ENCODE results near the gene PBX1. TPM values are rescaled to one million over a fixed set of nuclear protein-coding genes. Genes with fewer than 3 reads are reported as not detected.
"Not testable (repeated sequence)": the region's sequence is repeated elsewhere in the genome, so short reads cannot be mapped to it uniquely, and the experiment has no call there.

The PBX1 gene
- total RNA-seq, 1 donor: 4.2 TPM

DNA sequence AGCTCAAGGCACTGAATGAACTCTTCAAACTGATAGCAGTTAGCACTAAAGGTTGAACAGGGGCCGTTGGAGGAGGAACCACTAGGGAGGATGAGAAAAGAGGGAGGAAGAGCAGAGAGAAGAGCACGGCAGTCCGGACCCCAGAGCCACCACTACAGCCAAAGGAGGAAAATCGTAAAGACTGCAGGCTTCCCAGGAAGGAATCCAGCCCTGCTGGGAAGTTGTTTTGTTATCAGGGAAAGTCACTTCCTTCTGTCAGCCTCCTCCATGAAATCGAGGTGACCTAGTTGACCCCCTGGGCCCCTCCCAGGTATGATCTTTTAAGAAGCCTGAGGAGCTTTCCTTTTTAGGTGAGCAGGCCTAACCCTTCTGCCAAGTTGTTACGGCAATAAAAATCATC, 88.2 kb downstream of the PBX1 start:
- Histone ChIP-seq H3K9me3 (ENCODE audit: low read depth, low read length) (no peaks in the 10 kb centered on the region), H3K4me1 (ENCODE audit: insufficient read depth, low read length) (no peaks in the 10 kb centered on the region), H3K4me3 (ENCODE audit: low read length) (no peak overlapping the region), H3K27me3 (ENCODE audit: insufficient read depth, low read length) (no peaks in the 10 kb centered on the region)

DNA sequence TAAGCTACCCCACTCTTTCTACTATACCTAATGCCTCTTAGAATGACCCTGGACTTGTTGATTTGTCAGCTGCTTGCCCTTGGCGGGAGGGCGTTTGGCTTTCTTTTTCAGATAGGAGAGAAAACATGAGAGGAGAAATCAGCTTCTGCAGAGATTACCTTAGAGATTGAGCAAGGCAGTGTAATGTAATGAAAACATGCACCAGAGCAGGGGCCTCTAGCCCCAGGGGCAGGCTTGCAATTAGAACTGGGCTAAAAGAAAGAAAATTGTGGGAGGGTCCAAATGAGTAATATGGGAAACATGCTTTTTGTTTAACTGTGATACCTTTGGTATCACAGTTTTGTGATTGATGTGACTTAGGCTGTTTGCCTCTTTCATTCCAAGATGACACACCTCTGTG, 89.7 kb downstream of the PBX1 start:
- H3K4me1 ChIP-seq (ENCODE audit: insufficient read depth, low read length): no peaks in the 10 kb centered on the region
- H3K27me3 ChIP-seq (ENCODE audit: insufficient read depth, low read length): no peaks in the 10 kb centered on the region
- H3K9me3 ChIP-seq (ENCODE audit: low read depth, low read length): no peaks in the 10 kb centered on the region
- H3K4me3 ChIP-seq (ENCODE audit: low read length): no peak overlapping the region

DNA sequence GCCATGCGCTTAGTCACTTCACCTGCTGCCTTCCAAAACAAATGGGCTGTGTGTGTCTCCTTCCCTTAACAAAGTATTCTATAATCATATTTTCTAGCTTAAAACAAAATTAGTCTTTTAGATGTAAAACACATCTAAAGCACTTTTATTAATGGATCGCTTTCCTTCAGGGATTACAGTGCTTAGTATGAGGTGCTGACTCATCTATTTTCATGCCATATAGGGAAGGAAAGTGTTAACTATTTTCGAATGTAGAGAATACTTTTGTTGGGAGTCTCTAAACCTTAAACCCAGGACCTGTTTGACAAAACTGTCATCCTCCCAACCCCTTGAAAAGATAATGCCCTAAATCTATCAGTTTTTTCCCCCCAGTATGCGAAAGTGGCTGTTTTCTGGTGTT, 90.2 kb downstream of the PBX1 start:
- H3K4me3 ChIP-seq (ENCODE audit: low read length): no peak overlapping the region
- no peaks in the 10 kb centered on the region for H3K9me3 ChIP-seq (ENCODE audit: low read depth, low read length)
- H3K4me1 ChIP-seq (ENCODE audit: insufficient read depth, low read length): no peaks in the 10 kb centered on the region
- H3K27me3 ChIP-seq (ENCODE audit: insufficient read depth, low read length): no peaks in the 10 kb centered on the region

DNA sequence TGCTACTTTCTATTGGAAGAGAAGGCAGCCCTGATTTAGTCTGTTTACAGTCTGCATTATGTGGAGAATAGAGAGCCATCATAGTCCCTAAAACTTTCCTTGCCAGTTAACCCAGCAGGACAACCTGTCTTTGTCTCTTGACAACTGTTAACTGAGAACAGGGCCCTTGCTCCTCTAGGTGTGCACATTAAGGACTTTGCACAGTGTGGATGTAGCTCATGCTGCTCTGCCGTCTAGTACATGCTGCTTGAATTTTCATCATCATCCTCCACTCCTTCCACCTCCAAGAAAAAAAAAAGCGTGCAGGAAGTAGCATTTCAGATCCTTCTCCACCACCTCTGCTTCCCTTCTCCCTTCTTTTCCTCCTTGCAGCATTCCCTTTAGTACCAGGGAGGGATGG, 91.5 kb downstream of the PBX1 start:
- Histone ChIP-seq H3K27me3 (ENCODE audit: insufficient read depth, low read length) (no peaks in the 10 kb centered on the region), H3K4me3 (ENCODE audit: low read length) (no peak overlapping the region), H3K4me1 (ENCODE audit: insufficient read depth, low read length) (no peaks in the 10 kb centered on the region), H3K9me3 (ENCODE audit: low read depth, low read length) (no peaks in the 10 kb centered on the region)

DNA sequence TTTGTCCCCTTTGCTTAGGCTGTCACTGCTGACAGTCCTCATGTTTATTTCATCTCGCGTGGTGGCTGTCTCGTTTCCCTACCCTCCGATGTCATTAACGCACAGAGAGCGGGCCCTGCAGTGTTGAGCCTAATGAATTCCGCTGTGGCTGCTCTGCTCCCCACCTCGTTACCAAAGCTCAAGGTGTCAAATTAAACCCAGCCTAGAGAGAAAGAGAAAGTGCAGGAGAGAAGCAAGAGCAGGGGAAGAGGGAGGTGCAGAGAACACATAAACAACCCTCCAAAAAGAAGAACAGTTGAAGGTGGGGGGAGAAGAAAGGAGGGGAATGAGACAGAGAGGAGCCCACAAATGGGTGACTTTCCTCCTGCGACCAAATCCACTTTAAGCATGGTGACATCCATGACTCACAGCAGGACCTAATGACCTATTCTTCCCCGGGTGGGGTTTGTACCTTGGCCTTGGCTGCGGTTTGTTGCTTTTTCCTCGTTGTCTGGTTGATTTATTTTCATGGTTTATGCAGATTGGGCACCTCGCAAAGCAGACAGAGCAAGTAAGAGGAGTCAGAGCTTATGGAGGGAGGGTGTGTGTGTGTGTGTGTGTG, 92.5 kb downstream of the PBX1 start:
- H3K4me1 ChIP-seq (ENCODE audit: insufficient read depth, low read length): no peaks in the 10 kb centered on the region
- H3K4me3 ChIP-seq (ENCODE audit: low read length): no peak overlapping the region
- no peaks in the 10 kb centered on the region for H3K27me3 ChIP-seq (ENCODE audit: insufficient read depth, low read length)
- no peaks in the 10 kb centered on the region for H3K9me3 ChIP-seq (ENCODE audit: low read depth, low read length)

DNA sequence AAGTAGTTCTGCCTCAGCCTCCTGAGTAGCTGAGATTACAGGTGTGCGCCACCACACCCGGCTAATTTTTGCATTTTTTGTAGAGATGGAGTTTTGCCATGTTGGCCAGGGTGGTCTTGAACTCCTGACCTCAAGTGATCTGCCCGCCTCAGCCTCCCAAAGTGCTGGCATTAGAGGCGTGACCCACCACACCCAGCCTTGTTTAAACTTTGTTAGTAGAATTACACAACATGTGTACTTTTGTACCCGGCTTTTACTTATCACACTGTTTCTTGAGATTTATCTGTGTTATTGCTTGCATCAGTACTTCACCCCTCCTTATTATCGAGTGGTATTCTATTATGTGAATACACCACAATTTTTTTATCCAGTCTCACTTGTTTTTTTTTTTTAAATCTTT, 94.0 kb downstream of the PBX1 start:
- H3K27me3 ChIP-seq (ENCODE audit: insufficient read depth, low read length); H3K4me1 ChIP-seq (ENCODE audit: insufficient read depth, low read length); H3K9me3 ChIP-seq (ENCODE audit: low read depth, low read length); H3K4me3 ChIP-seq (ENCODE audit: low read length): not testable (repeated sequence)

DNA sequence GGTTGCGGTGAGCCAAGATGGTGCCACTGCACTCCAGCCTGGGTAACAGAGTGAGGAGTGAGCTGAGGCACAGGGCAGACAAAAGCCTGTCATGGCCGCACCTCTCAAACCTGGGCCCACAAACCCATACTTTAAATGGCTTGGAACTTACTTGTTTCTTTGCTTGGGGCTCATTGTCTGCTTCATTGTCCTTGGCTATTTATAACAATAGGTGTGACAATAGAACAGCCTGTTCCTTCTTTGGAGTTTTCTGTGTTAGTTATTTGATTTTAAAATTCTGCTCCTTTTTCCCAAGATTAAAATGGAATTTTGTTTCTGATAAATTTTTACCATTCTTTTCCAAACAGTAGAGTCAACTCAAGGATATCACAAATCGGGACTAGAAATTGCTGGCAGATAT, 94.7 kb downstream of the PBX1 start:
- Histone ChIP-seq H3K9me3 (ENCODE audit: low read depth, low read length) (no peaks in the 10 kb centered on the region), H3K4me1 (ENCODE audit: insufficient read depth, low read length) (no peaks in the 10 kb centered on the region), H3K4me3 (ENCODE audit: low read length) (no peak overlapping the region), H3K27me3 (ENCODE audit: insufficient read depth, low read length) (peaks cover 6% of the 10 kb centered on the region)

DNA sequence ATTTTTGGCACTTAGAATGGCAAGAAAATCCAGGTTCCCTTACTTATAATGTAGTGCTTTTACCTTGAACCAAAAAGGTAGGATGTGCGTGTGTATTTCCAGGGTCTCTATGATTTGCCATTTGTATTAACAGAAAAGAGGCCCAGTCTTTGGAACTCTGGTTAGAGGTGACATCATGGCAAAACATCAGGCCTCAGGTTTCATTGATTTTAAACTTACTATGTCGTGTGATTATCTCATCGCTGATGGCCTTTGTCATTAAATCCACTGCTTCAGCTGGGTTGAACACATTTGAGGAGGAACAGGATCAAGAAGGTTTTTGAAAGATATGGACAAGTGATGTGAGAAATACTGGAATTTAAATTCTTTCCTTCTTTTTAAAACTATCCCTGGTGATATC, 95.2 kb downstream of the PBX1 start:
- no peaks in the 10 kb centered on the region for H3K9me3 ChIP-seq (ENCODE audit: low read depth, low read length)
- peaks cover 6% of the 10 kb centered on the region for H3K27me3 ChIP-seq (ENCODE audit: insufficient read depth, low read length)
- no peak overlapping the region for H3K4me3 ChIP-seq (ENCODE audit: low read length)
- no peaks in the 10 kb centered on the region for H3K4me1 ChIP-seq (ENCODE audit: insufficient read depth, low read length)

DNA sequence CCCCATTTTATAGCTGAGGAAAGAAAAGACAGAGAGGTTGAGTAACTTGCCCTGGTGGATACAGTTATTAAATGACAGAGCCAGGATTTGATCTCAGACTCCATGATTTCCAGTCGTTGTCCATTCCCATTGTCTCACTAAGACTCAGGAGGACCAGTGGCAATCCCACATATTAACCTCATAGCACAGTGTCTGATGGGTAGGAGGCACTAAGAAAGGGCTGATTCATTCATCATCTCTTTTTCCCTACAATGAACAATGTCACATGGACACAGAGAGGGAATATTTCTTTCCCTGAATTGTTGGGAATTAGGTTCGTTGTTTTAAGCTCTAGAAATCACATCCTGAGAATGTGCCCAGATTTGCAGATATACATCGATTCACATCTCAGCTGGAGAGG, 99.9 kb downstream of the PBX1 start:
- Histone ChIP-seq H3K4me1 (ENCODE audit: insufficient read depth, low read length) (peaks cover 11% of the 10 kb centered on the region), H3K9me3 (ENCODE audit: low read depth, low read length) (no peaks in the 10 kb centered on the region), H3K4me3 (ENCODE audit: low read length) (no peak overlapping the region), H3K27me3 (ENCODE audit: insufficient read depth, low read length) (peaks cover 6% of the 10 kb centered on the region)

DNA sequence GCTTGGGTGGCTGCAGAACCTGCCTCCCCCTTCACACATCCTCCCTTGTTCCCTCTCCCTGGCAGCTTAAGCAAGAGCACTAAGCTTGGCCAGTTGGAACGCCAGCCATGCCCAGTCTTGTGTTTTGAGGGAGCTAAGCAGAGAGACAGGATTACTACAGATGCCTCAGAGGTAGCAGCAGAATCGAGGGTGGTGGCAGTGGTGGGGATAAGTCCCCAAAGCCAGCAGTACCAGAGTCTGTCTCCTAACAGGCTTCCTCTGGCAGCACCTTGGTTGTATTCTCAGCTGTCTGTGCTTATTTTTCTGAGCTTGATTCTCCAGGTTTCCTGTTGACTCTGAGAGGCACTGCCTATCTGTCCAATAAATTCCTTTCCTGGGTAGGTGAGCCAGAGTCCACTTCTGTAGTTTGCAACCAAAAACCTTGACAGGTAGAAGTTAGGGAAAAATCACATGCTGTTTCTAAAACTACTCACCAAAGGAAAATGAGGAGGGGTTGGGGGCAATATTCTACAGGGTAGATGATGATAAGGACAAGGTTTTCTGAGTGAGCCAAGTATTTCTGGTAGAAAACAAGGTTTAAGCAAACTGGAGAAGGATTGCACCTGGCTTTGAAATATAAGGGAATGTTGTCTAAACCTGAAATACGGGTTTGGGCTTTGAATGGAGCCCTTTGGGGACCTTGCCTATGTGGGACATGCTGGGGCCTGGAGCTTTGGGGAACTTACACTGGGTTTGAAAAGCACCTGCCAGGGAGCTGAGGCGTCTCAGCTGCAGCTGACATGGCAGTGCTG, 100.8 kb downstream of the PBX1 start:
- no peak overlapping the region for H3K4me3 ChIP-seq (ENCODE audit: low read length)
- peaks cover 6% of the 10 kb centered on the region for H3K27me3 ChIP-seq (ENCODE audit: insufficient read depth, low read length)
- H3K4me1 ChIP-seq (ENCODE audit: insufficient read depth, low read length): peaks cover 11% of the 10 kb centered on the region
- H3K9me3 ChIP-seq (ENCODE audit: low read depth, low read length): no peaks in the 10 kb centered on the region

DNA sequence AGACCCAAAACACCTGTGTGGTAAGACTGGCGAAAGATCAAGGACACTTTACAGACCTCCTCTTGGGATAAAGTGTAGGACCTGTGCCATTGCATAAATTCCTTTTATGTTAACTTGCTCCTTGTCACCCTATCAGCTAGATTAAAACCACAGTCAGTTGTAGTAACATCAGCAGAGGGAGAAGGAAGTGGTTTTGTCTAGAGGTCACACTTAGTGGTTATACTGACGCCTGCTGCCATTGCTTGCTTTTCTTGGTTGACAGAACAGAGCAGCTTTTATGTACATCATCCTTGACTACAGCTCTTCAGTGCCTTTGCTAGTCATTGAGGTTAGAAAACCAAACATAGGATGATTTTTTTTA, 101.4 kb downstream of the PBX1 start:
- Histone ChIP-seq H3K9me3 (ENCODE audit: low read depth, low read length) (no peaks in the 10 kb centered on the region), H3K4me1 (ENCODE audit: insufficient read depth, low read length) (peaks cover 11% of the 10 kb centered on the region), H3K4me3 (ENCODE audit: low read length) (no peak overlapping the region), H3K27me3 (ENCODE audit: insufficient read depth, low read length) (peaks cover 6% of the 10 kb centered on the region)

DNA sequence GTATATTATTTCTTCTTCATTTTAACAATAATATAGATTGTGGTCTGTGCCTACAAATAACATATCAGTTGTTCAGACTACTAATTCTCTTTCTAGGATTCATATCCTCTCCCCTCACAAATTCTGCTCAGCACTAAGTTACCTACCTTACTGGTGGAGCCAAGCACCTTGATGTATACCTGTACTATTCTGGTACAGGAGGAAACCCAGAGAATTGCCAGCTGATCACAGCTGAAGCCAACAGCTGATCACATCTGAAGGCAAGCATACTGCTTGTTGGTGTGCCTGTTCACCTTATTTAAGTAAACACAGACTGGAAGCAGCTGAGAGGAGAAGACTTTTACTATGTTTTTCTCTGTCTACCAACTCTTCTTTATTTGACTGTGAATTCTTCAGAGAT, 101.8 kb downstream of the PBX1 start:
- H3K4me1 ChIP-seq (ENCODE audit: insufficient read depth, low read length): peaks cover 11% of the 10 kb centered on the region
- no peaks in the 10 kb centered on the region for H3K9me3 ChIP-seq (ENCODE audit: low read depth, low read length)
- H3K4me3 ChIP-seq (ENCODE audit: low read length): no peak overlapping the region

DNA sequence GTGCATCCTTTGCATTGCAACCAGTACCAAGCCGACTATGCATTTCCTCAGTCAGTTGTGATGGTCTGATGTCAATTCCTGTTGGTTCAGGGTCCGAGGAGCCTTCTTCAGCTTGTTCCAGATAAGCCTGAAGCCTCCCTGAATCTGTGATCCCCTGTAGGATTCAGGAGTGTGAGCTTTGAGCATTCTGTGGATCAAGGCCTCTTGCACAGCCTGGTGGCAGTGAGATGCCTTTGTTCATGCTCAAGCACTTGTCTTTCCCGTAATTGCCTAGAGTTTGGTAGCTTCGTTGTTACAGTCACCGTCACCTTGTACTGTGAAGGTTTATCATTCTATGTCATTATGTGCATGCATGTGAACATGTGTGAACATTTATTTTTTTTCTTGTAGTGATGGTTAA, 103.5 kb downstream of the PBX1 start:
- no peaks in the 10 kb centered on the region for H3K9me3 ChIP-seq (ENCODE audit: low read depth, low read length)
- H3K4me1 ChIP-seq (ENCODE audit: insufficient read depth, low read length): peaks cover 11% of the 10 kb centered on the region
- peaks cover 4% of the 10 kb centered on the region for H3K27me3 ChIP-seq (ENCODE audit: insufficient read depth, low read length)
- H3K4me3 ChIP-seq (ENCODE audit: low read length): no peak overlapping the region

More for the DNA sequence above, 101.8 kb downstream of the PBX1 start:
- peaks cover 6% of the 10 kb centered on the region for H3K27me3 ChIP-seq (ENCODE audit: insufficient read depth, low read length)

DNA sequence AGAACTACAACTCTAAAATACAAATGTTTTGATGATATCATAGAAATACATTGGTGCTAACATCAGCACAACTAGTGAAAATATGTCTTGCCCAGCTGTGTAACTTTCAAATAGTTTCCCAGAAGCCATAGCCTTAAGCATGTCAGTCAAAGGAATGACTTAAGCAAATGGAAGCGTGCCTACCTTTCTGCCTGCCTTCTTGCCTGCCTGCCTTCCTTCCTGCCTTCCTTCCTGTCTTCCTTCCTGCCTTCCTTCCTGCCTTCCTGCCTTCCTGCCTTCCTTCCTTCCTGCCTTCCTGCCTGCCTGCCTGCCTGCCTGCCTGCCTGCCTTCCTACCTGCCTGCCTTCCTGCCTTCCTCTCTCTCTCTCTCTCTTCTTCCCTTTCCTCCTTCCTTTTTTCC, 104.0 kb downstream of the PBX1 start:
- H3K27me3 ChIP-seq (ENCODE audit: insufficient read depth, low read length): no peaks in the 10 kb centered on the region
- H3K4me3 ChIP-seq (ENCODE audit: low read length): no peak overlapping the region
- peaks cover 11% of the 10 kb centered on the region for H3K4me1 ChIP-seq (ENCODE audit: insufficient read depth, low read length)
- no peaks in the 10 kb centered on the region for H3K9me3 ChIP-seq (ENCODE audit: low read depth, low read length)

DNA sequence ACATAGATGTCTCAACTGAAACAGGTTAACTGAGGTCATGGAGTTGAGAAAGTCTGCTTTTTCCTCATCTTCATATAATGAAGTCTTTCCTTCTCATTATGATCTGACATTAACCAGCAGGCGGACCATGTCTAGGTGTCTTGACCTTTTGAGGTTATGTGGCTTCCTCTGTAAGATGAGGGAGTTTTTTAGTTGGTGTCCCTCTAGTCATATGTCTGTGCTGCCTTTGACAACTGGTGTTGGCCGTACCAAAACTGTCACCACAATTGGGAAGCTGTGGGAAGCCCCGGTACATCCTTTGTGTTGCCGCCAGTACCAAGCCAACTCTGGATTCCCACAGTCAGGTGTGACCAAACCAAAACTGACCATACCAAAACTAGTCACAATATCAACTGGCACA, 105.1 kb downstream of the PBX1 start:
- no peaks in the 10 kb centered on the region for H3K9me3 ChIP-seq (ENCODE audit: low read depth, low read length)
- no peaks in the 10 kb centered on the region for H3K27me3 ChIP-seq (ENCODE audit: insufficient read depth, low read length)
- H3K4me3 ChIP-seq (ENCODE audit: low read length): no peak overlapping the region
- peaks cover 11% of the 10 kb centered on the region for H3K4me1 ChIP-seq (ENCODE audit: insufficient read depth, low read length)

DNA sequence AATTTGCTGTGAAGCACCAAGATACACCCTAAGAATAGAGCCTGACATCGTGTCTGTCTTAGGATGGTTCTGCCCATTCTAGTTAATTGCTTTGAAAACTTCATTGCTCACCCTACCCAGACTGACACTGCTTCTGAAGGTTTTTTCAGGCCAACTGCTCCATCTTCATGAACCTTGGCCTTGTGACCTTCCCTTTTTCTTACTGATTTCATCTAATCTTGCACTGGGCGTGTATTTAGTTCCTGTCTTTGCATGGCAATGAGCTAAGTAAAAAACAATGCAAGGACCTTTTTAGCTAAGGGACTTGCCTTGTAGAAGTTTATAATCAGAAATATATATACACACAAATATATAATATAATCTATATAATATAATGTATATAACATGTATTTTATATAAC, 108.0 kb downstream of the PBX1 start:
- no peaks in the 10 kb centered on the region for H3K9me3 ChIP-seq (ENCODE audit: low read depth, low read length)
- H3K4me3 ChIP-seq (ENCODE audit: low read length): no peak overlapping the region
- no peaks in the 10 kb centered on the region for H3K4me1 ChIP-seq (ENCODE audit: insufficient read depth, low read length)
- H3K27me3 ChIP-seq (ENCODE audit: insufficient read depth, low read length): no peaks in the 10 kb centered on the region

Measured in mononuclear cell (primary cell).